ENCODE measurements around the gene TRDN.
"Not testable (repeated sequence)": the region's sequence is repeated elsewhere in the genome, so short reads cannot be mapped to it uniquely, and the experiment has no call there.

The TRDN gene

DNA sequence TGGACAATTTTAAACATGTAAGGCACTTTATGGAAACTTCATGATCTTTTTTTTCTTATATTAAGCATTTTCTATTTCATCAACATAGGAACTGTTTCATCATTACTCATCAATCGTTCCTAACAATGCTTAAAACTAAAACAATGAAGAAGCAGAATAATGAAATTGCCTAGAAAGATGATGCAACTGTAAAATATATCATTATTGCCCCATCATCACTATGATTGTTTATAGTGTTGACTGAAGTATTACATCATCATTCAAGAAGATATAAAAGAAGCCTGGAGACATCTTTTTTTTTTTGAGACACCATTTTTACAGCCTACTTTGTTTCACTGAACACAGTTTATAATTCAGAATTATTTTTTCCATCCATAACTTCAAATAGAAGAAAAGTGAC lies 147.2 kb downstream of the TRDN start:
- no peak for DNase-seq

DNA sequence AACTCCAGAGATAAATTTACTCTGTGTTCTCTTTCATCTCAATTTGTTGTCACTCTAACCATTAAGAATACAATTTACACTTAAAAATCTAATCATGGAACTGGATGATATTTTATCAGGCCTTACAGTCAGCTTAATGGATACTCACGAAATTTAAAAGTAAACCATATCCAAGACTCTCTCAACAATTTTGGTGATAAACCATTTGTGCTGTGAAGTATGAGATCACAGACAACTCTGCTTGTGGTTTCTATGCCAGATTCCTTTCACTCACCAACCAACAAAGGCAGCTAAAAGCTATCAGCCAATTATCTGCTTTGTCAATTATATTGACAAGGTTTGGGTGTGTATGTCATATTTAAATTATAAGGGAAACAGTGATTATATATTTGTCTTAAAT lies 155.8 kb downstream of the TRDN start:
- DNase-seq, result no peak

DNA sequence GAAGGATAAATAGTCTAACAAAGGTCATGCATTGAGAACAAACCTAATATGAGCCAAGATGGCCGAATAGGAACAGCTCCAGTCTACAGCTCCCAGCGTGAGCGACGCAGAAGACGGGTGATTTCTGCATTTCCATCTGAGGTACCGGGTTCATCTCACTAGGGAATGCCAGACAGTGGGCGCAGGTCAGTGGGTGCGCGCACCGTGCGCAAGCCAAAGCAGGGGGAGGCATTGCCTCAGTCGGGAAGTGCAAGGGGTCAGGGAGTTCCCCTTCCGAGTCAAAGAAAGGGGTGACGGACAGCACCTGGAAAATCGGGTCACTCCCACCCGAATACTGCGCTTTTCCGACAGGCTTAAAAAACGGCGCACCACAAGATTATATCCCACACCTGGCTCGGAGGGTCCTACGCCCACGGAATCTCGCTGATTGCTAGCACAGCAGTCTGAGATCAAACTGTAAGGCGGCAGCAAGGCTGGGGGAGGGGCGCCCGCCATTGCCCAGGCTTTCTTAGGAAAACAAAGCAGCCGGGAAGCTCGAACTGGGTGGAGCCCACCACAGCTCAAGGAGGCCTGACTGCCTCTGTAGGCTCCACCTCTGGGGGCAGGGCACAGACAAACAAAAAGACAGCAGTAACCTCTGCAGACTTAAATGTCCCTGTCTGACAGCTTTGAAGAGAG lies 164.6 kb downstream of the TRDN start:
- not testable (repeated sequence) for DNase-seq

DNA sequence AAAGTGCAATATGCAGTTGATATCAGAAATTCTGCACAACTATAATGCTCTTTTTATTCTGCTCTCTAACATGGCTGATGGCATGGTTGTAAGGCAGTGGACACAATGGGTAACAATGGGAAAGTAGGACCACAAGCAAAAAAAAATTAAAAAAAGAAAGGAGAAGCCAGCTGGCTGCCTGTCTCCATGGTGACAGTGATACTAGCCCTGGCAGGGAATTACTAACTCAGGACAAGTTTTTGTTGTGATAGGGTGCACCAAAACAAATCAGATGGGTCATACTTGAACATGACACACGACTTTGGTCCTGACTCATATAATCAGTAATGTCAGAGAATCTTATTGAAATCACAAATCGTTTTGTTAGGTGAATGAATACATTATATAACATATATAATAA lies 169.4 kb downstream of the TRDN start:
- DNase-seq, result no peak

DNA sequence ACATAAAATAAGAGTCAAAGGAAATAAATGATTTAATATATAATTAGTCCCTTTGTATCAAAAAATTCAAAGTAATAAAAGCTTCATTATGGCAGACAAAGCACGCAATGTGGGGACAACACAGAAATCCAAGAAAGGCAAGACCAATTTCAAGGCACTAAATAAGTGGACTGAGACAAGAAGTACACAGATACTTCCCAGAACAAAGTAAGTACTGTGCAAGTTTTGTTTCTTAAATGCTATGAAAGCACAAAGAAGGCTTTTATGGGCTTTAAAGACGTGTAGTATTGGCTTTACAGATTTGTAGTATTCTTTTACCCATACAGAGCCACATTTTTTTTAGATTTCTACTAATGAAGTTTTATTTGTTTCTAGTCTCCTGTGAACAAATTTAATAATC lies 174.6 kb downstream of the TRDN start:
- DNase-seq, result no peak

DNA sequence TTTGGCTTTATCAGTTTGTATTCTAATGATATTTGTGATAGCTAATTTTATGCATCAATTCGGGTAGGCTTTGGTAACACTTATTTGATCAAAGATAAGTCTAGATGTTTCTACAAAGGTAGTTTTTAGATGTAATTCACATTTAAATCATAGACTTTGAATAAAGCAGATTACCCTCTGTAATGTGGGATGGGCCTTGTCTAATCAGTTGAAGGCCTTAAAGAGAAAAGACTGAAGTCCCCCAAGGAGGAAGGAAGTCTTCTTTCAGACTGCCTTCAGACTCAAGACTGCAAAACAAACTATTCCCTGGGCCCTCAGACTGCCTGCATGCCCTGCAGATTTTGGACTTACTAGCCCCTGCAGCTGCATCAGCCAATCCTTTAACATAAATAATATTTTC lies 178.5 kb downstream of the TRDN start:
- DNase-seq, result no peak

DNA sequence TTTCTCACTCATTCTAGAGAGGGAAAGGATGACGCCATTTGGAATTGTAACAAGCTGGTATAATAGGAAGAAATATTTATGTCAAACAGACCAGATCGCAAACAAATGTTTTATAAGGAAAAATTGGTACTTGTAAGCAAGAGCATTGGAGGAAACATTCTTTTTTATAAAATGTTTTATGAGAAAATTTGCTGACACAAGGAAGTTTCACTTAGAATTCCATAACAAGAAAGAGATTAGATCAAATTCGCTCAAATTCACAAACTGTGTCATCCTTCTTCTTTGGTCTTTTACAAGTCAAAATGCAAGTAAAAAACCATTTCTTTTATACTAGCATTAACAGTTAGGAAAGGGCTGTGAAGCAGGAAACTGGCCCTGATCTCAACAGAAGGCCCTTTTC lies 179.9 kb downstream of the TRDN start:
- DNase-seq, result no peak

DNA sequence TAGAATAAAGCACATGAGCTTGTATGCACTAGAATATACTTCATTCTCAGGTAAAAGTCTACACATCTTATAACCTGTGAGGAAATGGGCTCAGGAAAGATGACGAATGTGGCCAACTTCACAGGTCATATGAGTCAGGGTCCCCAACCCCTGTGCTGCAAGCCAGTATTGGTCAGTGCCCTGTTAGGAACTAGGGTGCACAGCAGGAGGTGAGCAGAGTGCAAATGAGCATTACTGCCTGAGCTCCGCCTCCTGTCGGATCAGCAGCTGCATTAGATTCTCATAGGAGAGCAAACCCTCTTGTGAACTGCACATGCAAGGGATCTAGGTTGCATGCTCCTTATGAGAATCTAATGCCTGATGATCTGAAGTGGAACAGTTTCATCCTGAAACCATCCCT lies 182.3 kb downstream of the TRDN start:
- DNase-seq, result no peak

DNA sequence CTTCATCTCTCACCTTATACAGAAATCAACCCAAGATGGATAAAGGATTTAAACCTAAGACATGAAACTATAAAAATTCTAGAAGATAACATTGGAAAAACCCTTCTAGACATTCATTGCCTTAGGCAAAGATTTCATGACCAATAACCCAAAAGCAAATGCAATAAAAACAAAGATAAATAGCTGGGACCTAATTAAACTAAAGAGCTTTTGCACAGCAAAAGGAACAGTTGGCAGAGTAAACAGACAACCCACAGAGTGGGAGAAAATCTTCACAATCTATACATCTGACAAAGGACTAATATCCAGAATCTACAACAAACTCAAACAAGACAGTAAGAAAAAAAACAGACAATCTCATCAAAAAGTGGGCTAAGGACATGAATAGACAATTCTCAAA lies 183.7 kb downstream of the TRDN start:
- DNase-seq, result not testable (repeated sequence)

DNA sequence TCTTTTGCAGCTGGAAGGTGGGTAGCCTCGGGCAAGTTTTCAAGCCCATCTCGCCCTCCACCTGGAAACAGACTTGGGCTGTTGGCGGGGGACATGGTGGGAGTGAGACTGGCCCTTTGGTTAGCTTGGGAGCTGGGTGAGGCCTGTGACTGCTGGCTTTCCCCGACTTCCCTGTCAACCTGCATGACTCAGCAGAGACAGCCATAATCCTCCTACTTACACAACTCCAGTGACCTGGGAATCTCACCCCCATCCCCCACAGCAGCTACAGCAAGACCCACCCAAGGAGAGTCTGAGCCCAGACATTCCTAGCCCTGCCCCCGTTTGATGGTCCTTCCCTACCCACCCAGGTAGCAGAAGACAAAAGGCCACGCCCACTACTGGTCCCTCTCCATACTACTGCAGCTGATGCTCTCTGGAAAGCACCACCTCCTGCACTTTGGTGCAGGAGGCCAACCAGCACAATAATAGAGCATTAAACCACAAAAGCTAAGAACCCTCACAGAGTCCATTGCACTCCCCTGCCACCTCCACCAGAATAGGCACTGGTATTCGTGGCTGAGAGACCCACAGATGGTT lies 188.4 kb downstream of the TRDN start:
- DNase-seq, result no peak

DNA sequence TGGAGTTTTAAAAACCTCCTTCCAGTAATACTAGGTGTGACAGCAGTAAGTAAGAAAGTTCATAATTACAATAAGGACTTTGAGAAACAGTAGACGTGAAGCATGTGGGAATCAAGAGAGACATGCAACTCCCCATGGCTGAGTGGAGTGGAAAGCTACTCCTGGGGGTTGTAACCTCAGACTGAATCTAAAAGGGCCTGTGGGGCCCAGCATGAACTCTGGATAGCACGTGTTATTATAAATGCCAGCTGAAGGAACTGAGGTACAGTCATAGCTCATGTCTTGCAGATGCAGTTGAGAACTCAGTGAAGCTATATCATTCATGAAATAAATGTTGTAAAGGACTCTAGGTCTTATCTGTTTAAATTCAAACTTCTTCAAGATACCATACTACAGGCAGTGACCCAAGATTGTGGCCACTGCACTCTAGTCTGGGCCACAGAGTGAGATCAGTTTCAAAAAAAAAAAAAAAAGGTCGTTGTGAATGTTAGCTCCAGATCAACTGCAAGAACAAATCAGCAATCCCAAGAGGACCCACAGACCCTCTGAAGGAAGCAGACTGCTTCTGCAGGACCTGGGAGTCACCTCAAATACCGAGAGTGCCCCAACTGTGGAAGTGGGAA lies 189.3 kb downstream of the TRDN start:
- DNase-seq, result no peak

DNA sequence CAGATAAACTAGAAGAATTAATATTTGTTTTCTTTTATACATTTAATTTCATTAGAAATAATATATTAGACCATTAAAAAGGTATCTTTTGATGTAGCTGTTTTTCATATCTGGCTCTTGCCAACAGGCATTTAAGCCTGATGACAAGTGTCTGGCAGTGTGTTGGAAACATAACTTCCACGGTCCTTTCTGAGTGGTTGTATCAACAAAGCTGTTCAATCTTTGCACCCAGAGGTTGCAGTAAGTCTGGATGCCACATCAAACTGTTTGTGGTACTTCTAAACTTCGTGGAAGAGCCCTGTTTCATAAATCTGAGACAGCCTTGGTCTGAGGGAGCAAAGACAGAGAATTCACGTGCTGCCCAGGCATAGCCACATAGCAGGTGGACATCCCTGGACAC lies 197.4 kb downstream of the TRDN start:
- no peak for DNase-seq

DNA sequence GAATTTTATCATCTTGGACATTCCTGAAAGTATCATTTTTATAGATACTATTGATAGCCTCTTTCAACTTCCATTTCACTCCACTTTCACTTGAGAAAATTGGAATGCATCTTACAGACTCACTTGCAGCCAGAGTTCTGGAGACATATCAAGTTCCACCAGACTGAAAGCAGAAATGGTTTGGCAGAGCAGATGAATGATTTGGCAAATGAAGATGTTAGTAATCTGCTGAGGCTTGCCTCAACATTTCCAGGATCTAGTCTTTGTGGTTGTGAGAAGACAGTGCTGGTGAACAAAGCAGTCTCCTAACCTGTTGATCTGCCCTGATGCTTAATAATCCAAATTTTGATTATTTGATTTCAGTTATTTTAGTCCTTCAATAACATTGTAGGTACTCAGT lies 202.6 kb downstream of the TRDN start:
- no peak for DNase-seq

DNA sequence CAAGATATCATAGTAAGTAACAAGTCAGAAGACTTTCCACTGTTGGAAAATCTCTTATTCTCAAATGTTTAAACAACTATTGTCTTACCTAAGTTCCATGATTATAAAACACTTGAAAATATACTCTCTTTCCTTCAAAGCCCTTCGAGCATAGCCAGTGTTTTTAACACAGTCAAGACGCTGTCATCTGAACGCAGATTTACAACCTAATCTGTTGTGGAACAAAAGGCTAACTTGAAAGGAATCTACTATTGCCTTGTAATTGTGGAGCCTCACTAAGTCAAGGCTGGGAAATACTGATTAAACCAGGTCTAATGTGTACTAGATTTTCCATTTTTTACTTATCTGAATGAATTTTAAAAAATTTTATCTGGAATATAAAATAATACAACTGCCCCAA lies 205.8 kb downstream of the TRDN start:
- no peak for DNase-seq

DNA sequence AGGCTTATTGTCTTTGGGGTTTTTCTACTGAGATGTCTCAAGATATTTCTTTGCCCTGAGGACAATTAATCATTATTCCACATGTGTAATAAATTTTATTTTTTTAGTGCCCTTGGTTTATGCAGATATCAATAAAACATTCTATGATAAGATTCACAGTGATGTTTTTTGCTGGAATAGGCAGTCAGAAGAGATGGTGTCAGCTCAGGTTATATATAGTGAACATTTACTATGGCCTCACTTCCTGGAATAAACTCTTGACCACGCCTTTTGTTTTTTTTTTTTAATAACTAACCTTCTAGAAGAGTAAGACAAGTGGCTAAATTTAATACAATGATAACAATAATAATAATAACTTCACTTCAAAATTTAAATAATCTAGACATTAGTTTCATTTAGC lies 209.7 kb downstream of the TRDN start:
- no peak for DNase-seq

DNA sequence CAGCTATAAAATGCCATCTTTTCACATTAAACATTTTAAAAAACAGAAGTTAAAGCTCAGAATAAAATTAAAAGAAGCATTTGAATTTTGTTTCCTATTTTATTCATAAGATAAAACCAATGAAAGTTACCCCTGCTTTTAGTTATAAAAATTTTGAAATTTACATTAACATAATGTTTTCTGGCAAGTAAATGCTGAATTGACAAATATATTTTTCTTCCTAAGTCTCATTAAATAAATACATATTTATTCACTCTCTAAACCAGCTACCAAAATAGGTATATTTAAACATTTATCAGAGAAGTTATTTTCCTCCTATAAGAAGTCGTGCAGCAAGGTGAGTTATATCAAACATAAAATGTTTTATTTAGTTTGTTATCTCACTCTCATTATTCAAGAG lies 213.6 kb downstream of the TRDN start:
- DNase-seq, result no peak

DNA sequence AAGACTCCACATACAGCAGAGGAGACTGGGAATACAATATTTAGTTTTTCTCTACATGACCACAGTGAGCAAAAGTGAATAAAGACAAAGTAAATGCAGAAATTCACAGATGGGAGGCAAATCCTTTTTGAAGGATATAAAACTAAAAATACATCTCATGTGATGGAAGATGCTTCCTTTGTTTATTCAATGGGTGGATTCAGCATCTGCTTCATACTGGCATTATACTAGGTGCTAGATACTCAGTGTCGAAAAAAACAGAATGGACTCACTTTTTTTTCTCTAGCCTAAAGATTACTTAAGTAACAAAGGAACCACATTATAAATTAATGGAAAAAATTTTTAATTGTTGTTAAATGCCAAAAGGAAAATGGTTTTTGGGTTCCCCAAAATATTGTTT lies 216.2 kb downstream of the TRDN start:
- no peak for DNase-seq

DNA sequence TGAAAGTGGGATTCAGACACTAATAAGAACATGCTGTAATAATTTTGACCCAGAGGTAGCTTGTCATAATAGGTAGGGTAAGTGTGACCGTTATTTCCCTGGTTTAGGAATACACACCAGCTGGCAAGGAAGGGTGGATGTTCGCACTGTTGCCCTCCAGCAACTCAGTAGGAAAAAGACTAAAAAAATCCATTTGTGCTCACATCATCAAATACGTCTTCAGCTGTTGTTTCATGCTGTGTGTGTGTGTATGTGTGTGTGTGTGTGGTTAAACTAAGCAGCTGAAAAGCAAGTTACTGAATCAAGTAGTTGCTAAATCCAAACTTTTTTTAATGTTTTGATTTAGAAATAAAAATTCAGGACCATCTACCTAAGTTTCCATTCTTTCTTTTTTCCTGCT lies 218.7 kb downstream of the TRDN start:
- no peak for DNase-seq

DNA sequence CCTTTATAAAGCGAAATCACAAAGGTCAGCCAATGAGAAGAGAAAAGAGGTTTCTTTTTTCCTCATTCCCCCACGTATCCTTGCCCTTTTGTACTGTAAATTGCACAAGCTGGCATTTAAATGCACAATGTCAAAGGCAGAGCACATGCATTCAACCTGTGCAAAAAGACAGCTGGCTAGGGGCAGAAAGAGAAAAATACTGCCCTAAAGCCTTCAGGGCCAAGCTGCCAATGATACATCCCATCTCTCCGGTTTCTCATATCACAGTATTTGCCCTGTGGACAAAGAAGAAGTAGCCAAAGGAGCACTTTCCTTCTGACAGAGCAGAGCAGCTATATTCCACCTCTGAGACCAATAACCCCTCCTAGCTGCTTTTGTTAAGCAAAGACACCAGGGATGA lies 219.2 kb downstream of the TRDN start:
- DNase-seq, result no peak

DNA sequence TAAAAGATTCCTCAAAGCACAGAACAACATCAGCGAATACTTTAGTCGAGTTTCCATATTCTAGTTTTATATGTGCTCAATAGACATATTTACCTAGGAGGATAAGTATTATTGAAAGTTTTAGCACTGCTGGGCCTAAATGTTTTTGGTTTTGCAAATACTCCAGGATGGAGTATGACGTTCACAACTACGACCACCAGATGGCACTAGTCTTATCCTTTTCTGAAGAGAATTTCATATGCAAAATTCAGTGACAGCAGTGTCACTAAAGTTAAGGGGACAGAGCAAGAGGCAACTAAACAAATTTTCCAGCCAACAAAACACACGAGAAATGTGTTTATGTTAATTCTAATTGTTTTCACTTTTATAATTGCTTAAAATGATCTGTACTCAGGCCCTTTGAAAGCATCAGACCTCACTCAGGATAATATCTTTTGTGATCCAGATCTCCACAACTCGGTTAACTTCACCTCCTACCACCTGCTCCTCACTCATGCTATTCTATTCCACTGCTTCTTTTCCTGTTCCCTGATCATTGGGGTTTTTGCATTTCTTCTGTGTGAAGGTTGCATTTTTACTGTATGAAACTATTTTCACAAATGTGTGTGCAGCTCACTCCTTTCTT lies 220.8 kb downstream of the TRDN start:
- peak; percentile 42 for DNase-seq

DNA sequence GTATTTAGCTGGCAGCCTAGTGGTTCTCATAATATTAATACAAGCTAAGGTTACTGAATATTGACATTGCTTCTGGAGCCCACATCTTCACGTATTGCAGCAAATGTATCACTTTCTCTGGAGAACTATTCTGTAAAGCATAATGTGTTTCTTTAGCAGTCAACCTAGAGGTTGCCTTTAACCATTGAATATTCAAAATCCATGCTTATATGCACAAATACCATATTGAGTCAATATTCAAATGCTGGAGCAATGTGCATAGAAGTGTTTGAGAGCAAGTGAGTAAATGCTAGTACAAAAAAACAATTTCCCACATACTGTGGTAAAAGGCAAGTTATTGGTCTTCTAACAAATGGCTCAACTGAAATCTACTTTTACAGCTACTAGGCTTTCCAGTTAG lies 231.8 kb downstream of the TRDN start:
- DNase-seq, result no peak

DNA sequence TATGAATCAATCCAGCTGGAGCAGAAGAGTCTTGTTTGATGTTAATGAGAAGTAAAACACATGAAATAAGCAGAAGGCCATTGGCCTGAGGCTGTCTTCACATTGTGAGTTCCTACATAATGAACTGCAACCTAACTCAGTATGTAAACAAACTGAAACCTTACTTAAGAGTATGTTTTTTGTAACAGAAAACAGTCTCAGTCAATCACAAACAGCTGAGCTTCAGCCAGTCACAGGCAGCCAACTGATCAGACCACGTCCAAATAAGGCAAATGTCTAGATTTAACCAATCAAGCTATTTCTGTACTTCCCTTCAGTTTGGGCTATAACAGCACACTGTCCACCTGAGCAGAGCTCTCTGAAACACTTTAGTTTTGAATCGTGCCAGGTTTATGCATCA lies 234.7 kb downstream of the TRDN start:
- no peak for DNase-seq

DNA sequence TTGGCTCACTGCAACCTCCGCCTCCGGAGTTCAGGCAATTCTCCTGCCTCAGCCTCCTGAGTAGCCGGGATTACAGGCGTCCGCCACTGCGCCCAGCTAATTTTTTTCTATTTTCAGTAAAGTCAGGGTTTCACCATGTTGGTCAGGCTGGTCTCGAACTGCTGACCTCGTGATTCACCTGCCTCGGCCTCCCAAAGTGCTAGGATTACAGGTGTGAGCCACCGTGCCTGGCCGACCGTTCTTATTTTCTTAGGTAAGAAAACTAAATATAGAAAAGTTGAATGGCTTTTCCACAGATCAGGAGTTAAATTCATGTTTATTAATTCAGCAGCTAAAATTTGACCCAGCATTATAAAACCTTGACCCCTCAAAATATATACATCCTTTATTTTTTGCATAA lies 238.7 kb downstream of the TRDN start:
- no peak for DNase-seq

DNA sequence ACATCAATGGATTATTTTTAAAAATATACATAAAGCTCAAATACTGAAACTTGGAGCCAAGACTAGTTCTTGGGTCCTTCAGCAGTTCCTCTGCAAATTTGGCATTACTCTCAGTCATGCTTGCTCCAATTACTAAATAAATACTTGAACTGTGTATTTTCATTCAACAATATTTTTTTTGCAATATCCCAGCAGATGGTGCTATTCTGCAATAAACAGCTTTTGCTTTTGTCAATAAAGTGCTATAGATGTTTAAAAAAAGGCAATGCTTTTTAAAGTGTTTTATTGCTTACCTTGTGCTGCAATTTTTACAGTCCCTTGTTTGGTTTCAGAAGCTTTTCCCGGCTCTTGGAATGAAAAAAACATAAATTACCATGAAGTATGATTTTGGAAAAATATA lies 243.4 kb downstream of the TRDN start:
- no peak for DNase-seq
